ENCODE measurements around the gene RNF152.
"Not testable (repeated sequence)": the region's sequence is repeated elsewhere in the genome, so short reads cannot be mapped to it uniquely, and the experiment has no call there.

The RNF152 gene

GRCh38 chr18:61815885-61816470 is 76.8 kb downstream of the RNF152 start:
- no peak for DNase-seq (ENCODE audit: extremely low read depth, low read depth)
- no peak for TF ChIP-seq CTCF (IDR thresholded peaks at IDR 0.05; ENCODE audit: low read depth, low read length)

GRCh38 chr18:61808286-61808685 is 84.5 kb downstream of the RNF152 start:
- TF ChIP-seq CTCF (IDR thresholded peaks at IDR 0.05; ENCODE audit: low read depth, low read length): no peak
- DNase-seq (ENCODE audit: extremely low read depth, low read depth): no peak

GRCh38 chr18:61803393-61803792 is 89.4 kb downstream of the RNF152 start:
- DNase-seq (ENCODE audit: extremely low read depth, low read depth): no peak
- TF ChIP-seq CTCF (IDR thresholded peaks at IDR 0.05; ENCODE audit: low read depth, low read length): no peak

GRCh38 chr18:61797696-61798590 is 94.9 kb downstream of the RNF152 start:
- TF ChIP-seq CTCF (IDR thresholded peaks at IDR 0.05; ENCODE audit: low read depth, low read length): no peak
- DNase-seq (ENCODE audit: extremely low read depth, low read depth): no peak

GRCh38 chr18:61791031-61791430 is 101.8 kb downstream of the RNF152 start:
- no peak for DNase-seq (ENCODE audit: extremely low read depth, low read depth)
- TF ChIP-seq CTCF (IDR thresholded peaks at IDR 0.05; ENCODE audit: low read depth, low read length): no peak

- DNase-seq (ENCODE audit: extremely low read depth, low read depth): not testable (repeated sequence)
Measured at GRCh38 chr18:61787011-61787670, 105.7 kb downstream of the RNF152 start.

GRCh38 chr18:61785588-61785987 is 107.2 kb downstream of the RNF152 start:
- no peak for TF ChIP-seq CTCF (IDR thresholded peaks at IDR 0.05; ENCODE audit: low read depth, low read length)
- no peak for DNase-seq (ENCODE audit: extremely low read depth, low read depth)
